CD4-positive, CD25-positive, alpha-beta regulatory T cell (primary cell): ENCODE data around the gene CEP104. TPM values are rescaled to one million over a fixed set of nuclear protein-coding genes. Genes with fewer than 3 reads are reported as not detected.

ENCODE experiments used
- ATAC-seq, 2 donors: fragments of 150-1000 bp; cut with Tn5 transposase; one replicate each; pipeline ENCODE4 v1.10.0; 2021; ENCODE audit warnings: low read depth in 2 of 2, moderate number of reproducible peaks in 2 of 2, moderate library complexity in 1 of 2
- DNase-seq, 3 donors: peaks; one replicate each; pipeline versions ENCODE4 v3.0.0 to v3.0.0-alpha.2; 2012 to 2022; ENCODE audit warnings: mixed read lengths in 1 of 3
- H3K27ac ChIP-seq: one replicate; pipeline ENCODE4 v1.7.0; 2013; ENCODE audit warnings: mild to moderate bottlenecking, low read length; ENCODE audit not compliant: insufficient read depth, poor library complexity, severe bottlenecking
- H3K27me3 ChIP-seq: one replicate; pipeline ENCODE4 v1.7.0; 2013; ENCODE audit warnings: low read length; ENCODE audit not compliant: control insufficient read depth, insufficient read depth
- H3K36me3 ChIP-seq: one replicate; pipeline ENCODE4 v1.7.0; 2013; ENCODE audit warnings: mild to moderate bottlenecking, low read length, moderate library complexity; ENCODE audit not compliant: control insufficient read depth, insufficient read depth
- H3K4me1 ChIP-seq: 2 replicates; pipeline ENCODE4 v1.7.0; 2013; ENCODE audit warnings: mild to moderate bottlenecking, low read length; ENCODE audit not compliant: insufficient read depth, control insufficient read depth, poor library complexity, severe bottlenecking
- H3K4me3 ChIP-seq: one replicate; pipeline ENCODE4 v1.7.0; 2013; ENCODE audit warnings: low read depth, mild to moderate bottlenecking, low read length, moderate library complexity
- H3K9me3 ChIP-seq, 2 experiments: 1 replicate in 1 of 2; 2 replicates in 1 of 2; pipeline ENCODE4 v1.7.0; 2013; ENCODE audit warnings: low read length in 2 of 2, mild to moderate bottlenecking in 1 of 2, moderate library complexity in 1 of 2; ENCODE audit not compliant: control insufficient read depth in 2 of 2
- H3K27ac Mint-ChIP-seq, 3 donors: one replicate each; pipeline ENCODE4 v1.8.0; 2020 to 2022; ENCODE audit warnings: mild to moderate bottlenecking in 3 of 3, mixed read lengths in 3 of 3, moderate library complexity in 2 of 3
- H3K27me3 Mint-ChIP-seq: one replicate; pipeline ENCODE4 v1.8.0; 2022; ENCODE audit warnings: mild to moderate bottlenecking, mixed read lengths
- H3K36me3 Mint-ChIP-seq: one replicate; pipeline ENCODE4 v1.8.0; 2020; ENCODE audit warnings: mixed read lengths
- H3K4me1 Mint-ChIP-seq, 4 donors: one replicate each; pipeline ENCODE4 v1.8.0; 2020 to 2022; ENCODE audit warnings: mixed read lengths in 4 of 4, mild to moderate bottlenecking in 1 of 4
- H3K4me3 Mint-ChIP-seq, 4 donors: one replicate each; pipeline ENCODE4 v1.8.0; 2020 to 2022; ENCODE audit warnings: mild to moderate bottlenecking in 4 of 4, mixed read lengths in 4 of 4, moderate library complexity in 3 of 4
- H3K9me3 Mint-ChIP-seq, 7 donors: one replicate each; pipeline ENCODE4 v1.8.0; 2020 to 2022; ENCODE audit warnings: mixed read lengths in 7 of 7, mild to moderate bottlenecking in 3 of 7, moderate library complexity in 2 of 7
- polyA plus RNA-seq, 4 donors: library from polyadenylated mRNA; unstranded; fragments of 300-500 nt; fragmentation: Illumina TruSeq; gene quantifications; one replicate each; pipeline ENCODE4 v1.2.3, GENCODE V29; 2021
- total RNA-seq: library from RNA; stranded (reverse); gene quantifications from one replicate; pipeline ENCODE4 v1.2.3, GENCODE V29; 2022

CEP104 gene
- 42.3 TPM for total RNA-seq
- 10 to 100 TPM; 13.5 to 18.8 (median 14.5) TPM for polyA plus RNA-seq

DNA sequence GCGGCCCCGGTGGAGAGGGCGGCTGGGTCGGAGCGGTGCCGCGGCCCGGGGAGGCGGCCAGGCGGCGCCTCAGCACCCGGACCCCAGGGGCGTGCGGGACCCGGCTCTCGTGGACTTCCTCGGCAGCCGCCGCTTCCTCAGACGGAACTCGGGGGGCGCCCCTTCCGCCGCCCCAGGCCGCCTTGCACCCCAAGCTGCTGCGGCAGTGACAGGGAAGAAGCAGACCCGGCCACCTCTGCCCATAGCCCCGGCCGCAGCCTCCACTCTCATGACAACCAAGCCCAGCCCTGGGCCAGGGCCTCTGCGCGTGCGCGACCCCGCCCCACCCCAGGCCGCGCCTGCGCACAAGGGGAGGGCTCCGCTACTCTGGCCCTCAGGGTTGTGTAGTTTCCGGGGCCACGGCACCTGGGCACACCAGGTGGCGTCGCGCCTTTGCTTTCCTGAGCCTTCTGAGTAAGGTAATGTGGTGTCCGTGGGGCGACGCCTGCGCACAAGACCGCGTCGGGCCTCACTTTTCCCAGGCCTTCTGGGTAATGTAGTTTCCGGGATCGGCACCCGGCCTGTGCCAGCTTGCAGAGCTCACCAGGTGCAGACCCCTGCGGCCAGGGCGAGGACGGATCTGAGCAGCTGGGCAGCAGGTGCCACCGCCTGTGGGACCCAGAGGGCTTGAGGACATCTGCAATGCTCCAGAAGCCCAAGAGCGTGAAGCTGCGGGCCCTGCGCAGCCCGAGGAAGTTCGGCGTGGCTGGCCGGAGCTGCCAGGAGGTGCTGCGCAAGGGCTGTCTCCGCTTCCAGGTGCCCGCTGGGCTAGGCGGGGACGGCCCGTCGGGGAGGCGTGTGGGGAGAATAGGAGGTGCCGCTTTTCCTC is at the start of gene CEP104, which contains the start of gene DFFB:
Gene CEP104, minus strand, starts transcription at position 289 of the 868 bp plus-strand sequence. CDS start 4,804 bp downstream, outside the sequence.
Gene DFFB, plus strand, starts transcription at position 554 of the 868 bp plus-strand sequence. Its CDS starts 128 bp downstream, at position 682.
- ATAC-seq: peak; percentile 98 to 99
- H3K27me3 ChIP-seq: no peaks in the 10 kb centered on the region
- H3K4me1 ChIP-seq: peaks cover 28% of the 10 kb centered on the region
- peak; percentile 98 to 99 (median 98) for DNase-seq
- Mint-ChIP-seq H3K9me3 (peaks cover 0 to 2% (median 0%) of the 10 kb centered on the region in 7 donors), H3K27ac (peak within 1 kb of the TSS; percentile 90 to 97 (median 91)), H3K4me1 (peaks cover 9 to 55% (median 25%) of the 10 kb centered on the region in 4 donors), H3K36me3 (peaks cover 10% of the 10 kb centered on the region), H3K27me3 (no peaks in the 10 kb centered on the region), H3K4me3 (peak within 1 kb of the TSS; percentile 93 to 99 (median 98))
- peaks cover 4% of the 10 kb centered on the region for H3K36me3 ChIP-seq
- peak within 1 kb of the TSS; percentile 75 for H3K4me3 ChIP-seq
- H3K27ac ChIP-seq: peak within 1 kb of the TSS; percentile 78
- no peaks in the 10 kb centered on the region for H3K9me3 ChIP-seq

DNA sequence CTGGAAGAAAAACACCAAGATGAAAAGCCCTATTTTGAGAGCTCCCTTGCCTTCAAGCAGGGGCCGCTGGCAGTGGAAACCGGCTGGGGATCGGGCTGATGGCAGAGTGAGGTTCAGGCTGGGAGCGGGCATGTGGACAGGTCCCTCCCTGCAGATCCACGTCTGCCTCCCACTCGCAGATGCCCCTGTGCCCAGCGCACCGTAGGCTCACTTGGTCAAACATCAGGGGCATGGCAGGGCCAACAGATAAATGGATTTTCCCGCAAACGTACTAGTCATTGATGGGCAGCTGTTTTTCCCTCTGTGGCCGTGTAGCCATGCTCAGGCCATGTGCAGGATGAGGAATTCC is 49.6 kb upstream of the CEP104 start:
- DNase-seq: no peak
- H3K9me3 Mint-ChIP-seq: no peaks in the 10 kb centered on the region
- H3K36me3 Mint-ChIP-seq: no peaks in the 10 kb centered on the region
- H3K4me3 ChIP-seq: no peak overlapping the region
- H3K27ac Mint-ChIP-seq: no peak overlapping the region
- ATAC-seq: no peak
- H3K27me3 ChIP-seq: no peaks in the 10 kb centered on the region
- peaks cover 0 to 31% (median 21%) of the 10 kb centered on the region in 4 donors for H3K4me1 Mint-ChIP-seq
- no peaks in the 10 kb centered on the region for H3K9me3 ChIP-seq
- no peaks in the 10 kb centered on the region for H3K27me3 Mint-ChIP-seq
- peaks cover 35% of the 10 kb centered on the region for H3K4me1 ChIP-seq
- H3K27ac ChIP-seq: no peak overlapping the region
- H3K36me3 ChIP-seq: no peaks in the 10 kb centered on the region
- no peak overlapping the region for H3K4me3 Mint-ChIP-seq

DNA sequence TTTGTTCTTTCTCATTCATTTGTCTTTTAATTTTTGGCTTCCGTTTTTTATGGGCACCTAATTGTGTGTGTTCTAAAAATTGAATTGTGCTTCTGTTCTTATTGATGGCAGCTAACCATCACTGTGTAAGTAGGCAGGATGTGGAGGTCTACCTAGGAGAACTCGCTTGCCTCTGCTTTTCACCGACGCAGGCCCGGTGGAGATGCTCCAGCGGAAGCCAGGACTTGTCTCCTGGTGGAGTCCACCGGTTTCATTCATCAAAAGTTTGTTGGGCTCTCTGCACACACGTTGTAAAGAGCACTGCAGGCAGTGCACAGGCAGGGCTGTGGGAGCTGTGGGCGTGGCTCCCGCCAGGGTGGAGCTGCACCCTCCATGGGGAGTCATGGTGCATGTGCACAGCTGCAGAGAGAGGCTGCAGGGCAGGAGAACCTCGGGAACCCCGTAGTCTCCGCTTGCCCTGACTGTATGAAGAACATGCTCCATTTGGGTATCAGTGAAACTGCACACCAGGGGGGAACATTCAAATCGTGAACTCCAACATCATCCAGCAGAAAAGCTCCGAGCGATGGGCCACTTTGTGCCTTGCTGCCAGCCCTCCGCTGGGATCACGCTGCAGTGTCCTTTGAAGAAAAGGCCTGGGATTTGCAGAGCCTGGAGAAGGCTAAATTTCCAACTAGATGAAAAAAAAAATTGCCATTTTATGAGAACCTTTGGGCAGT is 49.1 kb upstream of the CEP104 start:
- no peaks in the 10 kb centered on the region for H3K27me3 ChIP-seq
- Mint-ChIP-seq H3K36me3 (no peaks in the 10 kb centered on the region), H3K4me1 (peaks cover 0 to 34% (median 21%) of the 10 kb centered on the region in 4 donors), H3K4me3 (no peak overlapping the region), H3K9me3 (no peaks in the 10 kb centered on the region), H3K27ac (no peak overlapping the region), H3K27me3 (no peaks in the 10 kb centered on the region)
- peaks cover 38% of the 10 kb centered on the region for H3K4me1 ChIP-seq
- no peaks in the 10 kb centered on the region for H3K36me3 ChIP-seq
- H3K4me3 ChIP-seq: no peak overlapping the region
- H3K27ac ChIP-seq: no peak overlapping the region
- no peaks in the 10 kb centered on the region for H3K9me3 ChIP-seq
- DNase-seq (no peak), ATAC-seq (no peak)

DNA sequence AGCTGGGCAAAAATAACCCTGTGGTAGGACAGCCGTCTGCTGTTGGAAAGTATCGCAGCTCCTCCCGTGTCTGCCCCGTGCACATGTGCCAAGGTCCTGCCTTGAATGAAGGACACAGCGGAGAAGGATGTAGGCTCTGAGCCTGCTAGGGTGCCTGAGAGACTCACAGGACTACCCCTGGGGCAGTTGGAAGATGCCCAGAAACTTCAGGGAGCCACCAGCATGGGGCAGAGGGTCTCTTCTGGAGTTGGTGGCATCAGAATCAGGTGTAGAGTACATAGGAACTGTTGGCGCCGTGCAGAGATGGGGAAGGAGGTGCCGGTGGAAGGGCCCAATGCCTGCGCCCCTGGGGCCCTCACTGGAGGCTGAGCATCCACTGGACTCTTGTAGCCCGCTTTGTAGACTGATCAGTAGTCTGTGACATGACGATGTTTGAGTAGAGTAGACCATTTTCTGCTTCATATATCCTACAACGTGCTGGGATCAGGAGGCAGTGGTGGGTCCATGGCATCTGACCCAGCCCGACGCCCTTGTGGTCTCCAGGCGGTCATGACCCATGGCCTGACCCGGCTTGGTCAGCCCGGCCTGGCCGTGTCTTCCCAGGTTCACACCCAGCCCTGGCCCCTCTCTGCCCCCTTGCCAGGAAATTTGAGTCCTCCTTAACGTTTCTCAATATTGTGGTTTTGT is 48.4 kb upstream of the CEP104 start:
- no peak for ATAC-seq
- Histone ChIP-seq H3K4me1 (peaks cover 35% of the 10 kb centered on the region), H3K4me3 (no peak overlapping the region), H3K36me3 (no peaks in the 10 kb centered on the region), H3K27ac (no peak overlapping the region), H3K27me3 (no peaks in the 10 kb centered on the region), H3K9me3 (no peaks in the 10 kb centered on the region)
- no peak for DNase-seq
- H3K27me3 Mint-ChIP-seq: no peaks in the 10 kb centered on the region
- peak overlapping the region in 1 of 3 donors; percentile 66 for H3K27ac Mint-ChIP-seq
- no peaks in the 10 kb centered on the region for H3K36me3 Mint-ChIP-seq
- H3K4me1 Mint-ChIP-seq: peaks cover 0 to 36% (median 21%) of the 10 kb centered on the region in 4 donors
- no peak overlapping the region for H3K4me3 Mint-ChIP-seq
- H3K9me3 Mint-ChIP-seq: peaks cover 0 to 1% (median 0%) of the 10 kb centered on the region in 7 donors

DNA sequence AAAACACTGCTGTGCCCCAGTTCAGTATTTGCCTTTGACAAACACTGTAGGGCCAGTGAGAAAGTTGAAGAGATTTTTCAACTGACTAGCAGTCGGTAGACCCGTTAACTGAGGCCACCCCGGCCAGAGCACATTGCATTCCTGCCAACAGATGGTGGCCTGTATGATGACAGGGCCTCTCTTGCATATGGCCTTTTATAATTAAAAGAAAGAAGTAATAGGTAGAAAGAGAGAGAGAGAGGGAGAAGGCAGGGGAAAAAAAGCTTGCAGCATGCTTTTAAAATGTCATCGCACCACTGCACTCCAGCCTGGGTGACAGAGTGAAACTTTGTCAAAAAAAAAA is 47.8 kb upstream of the CEP104 start:
- Histone ChIP-seq H3K27me3 (no peaks in the 10 kb centered on the region), H3K4me3 (no peak overlapping the region), H3K36me3 (no peaks in the 10 kb centered on the region), H3K9me3 (no peaks in the 10 kb centered on the region), H3K4me1 (peaks cover 35% of the 10 kb centered on the region), H3K27ac (no peak overlapping the region)
- Mint-ChIP-seq H3K4me3 (no peak overlapping the region), H3K27ac (peak overlapping the region in 1 of 3 donors; percentile 23), H3K4me1 (peaks cover 0 to 40% (median 23%) of the 10 kb centered on the region in 4 donors), H3K9me3 (peaks cover 0 to 1% (median 0%) of the 10 kb centered on the region in 7 donors), H3K27me3 (no peaks in the 10 kb centered on the region), H3K36me3 (no peaks in the 10 kb centered on the region)
- ATAC-seq: no peak
- no peak for DNase-seq

DNA sequence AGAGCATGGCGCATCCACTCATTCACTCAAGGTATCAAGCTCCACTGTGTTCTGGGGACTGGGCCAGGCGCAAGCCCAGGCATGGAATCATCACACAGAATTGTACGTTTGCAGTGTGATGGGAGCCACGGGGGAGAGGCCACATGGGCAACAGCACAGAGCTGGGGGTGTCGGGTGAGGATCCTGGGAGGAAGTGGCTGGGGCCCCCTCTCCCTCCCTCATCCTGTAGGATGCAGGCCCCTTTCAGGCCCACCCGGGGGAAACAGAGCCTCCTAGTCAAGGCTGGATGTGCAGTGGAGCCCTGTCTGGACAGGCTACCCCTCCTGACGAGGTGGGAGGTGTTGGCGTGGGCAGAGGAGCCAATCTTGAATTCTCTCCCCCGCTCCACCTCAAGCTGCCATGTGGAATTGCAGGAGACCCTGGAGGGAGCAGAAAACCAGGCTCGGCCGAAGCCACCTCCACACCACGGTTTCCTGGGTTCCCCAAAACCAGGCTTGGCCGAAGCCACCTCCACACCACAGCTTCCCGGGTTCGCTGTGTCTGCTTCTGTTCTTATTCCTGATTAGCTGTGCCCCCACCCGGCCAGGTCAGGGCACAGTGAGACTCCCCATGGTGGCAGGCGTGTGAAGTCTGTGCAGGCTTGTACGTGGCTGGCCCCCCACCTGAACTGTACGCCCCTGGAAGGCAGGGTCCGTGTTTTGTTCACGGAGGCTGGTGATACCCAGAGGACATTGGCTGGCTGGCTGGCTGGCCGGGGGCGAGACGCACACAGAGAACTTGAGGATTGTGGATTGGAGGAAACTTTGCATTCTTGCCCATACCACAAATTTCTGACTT is 47.2 kb upstream of the CEP104 start:
- Histone ChIP-seq H3K27me3 (no peaks in the 10 kb centered on the region), H3K9me3 (no peaks in the 10 kb centered on the region), H3K4me3 (no peak overlapping the region), H3K4me1 (peaks cover 40% of the 10 kb centered on the region), H3K27ac (peak overlapping the region; percentile 93), H3K36me3 (no peaks in the 10 kb centered on the region)
- ATAC-seq (no peak), DNase-seq (no peak)
- Mint-ChIP-seq H3K9me3 (peaks cover 0 to 1% (median 0%) of the 10 kb centered on the region in 7 donors), H3K4me3 (peak overlapping the region in 1 of 4 donors; percentile 96), H3K27me3 (no peaks in the 10 kb centered on the region), H3K4me1 (peaks cover 0 to 43% (median 24%) of the 10 kb centered on the region in 4 donors), H3K27ac (peak overlapping the region; percentile 91 to 98 (median 95)), H3K36me3 (no peaks in the 10 kb centered on the region)
